NCI-H2196 treated with DMSO at 0.1 percent for 48 hours (cell line): ENCODE data around the gene TCEAL9.
A peak's percentile ranks its signal among the peaks of the same experiment; 100 is the strongest.
"Not testable (repeated sequence)": the region's sequence is repeated elsewhere in the genome, so short reads cannot be mapped to it uniquely, and the experiment has no call there.

Experiments
- DNase-seq: peaks from one replicate; lab custom pipeline; 2025; ENCODE audit not compliant: unreplicated experiment; lab: John Stamatoyannopoulos, UW

The TCEAL9 gene

DNA sequence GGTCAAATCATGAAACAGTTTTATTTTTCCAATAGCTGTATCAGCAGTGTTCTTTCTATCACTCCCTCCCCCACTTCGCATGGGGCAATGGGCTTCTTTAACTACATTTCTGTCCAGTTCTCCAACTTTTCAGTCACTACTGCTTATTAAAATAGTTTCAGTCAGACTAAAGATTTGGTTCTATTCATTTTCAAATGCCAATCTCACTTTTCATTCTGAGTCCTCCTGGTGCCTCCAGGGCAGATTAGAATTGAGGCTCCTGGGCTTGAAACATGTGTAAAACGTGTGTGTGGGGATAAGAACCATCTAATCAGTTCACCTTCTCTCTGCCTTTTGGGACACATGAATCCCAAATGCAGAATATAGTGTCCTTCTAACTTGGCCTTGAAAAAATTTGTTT is 16.6 kb downstream of the TCEAL9 start:
- no peak for DNase-seq

- DNase-seq = no peak
These were observed 17.3 kb downstream of the TCEAL9 start for GRCh38 chrX:103373581-103373980.

- peak; percentile 11 for DNase-seq
These were observed 20.0 kb downstream of the TCEAL9 start, which contains the start of gene BEX3 for GRCh38 chrX:103376118-103376978. BEX3 (plus strand) TSS chrX:103376538; CDS start chrX:103377522, 984 bp downstream.

DNA sequence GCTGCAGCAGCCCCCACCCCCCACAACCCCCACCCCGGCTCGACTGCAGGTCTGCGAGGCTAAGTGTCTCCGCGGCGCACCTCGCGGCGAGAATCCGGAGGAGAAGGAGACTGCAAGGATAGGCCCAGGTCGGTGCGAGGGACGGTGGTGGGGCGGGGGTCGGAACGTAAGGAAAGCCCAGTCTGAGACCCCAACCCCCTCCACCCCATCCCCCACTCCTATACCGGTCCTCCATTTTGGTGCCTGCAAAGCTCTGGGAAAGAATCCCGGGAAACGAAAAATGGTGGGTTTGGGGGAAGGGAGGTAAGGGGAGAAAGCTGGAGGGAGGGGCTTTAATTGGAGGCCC is 20.6 kb downstream of the TCEAL9 start:
- DNase-seq = peak; percentile 0

DNA sequence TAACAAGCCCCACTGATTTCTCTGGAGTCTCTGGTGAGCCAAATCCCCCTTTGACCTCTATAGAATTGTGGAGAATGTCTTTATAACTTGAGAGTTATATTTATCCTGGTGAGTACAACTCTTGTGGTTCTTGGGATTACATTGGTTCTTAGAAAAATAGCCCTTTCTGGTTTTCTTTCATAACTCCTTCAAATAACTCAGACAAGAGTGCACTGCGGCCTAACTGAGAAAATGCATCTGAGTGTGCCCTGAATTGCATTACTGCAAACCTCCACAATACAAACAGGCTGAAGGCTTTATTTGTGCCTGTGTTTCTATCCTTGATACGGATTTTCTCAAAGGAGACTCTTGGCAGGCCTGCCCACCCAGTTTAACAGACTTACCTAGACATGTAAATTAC is 22.7 kb downstream of the TCEAL9 start:
- no peak for DNase-seq

- no peak for DNase-seq
These were observed 26.6 kb downstream of the TCEAL9 start for GRCh38 chrX:103382877-103383276.

GRCh38 chrX:103384672-103385071 is 28.4 kb downstream of the TCEAL9 start:
- no peak for DNase-seq

DNA sequence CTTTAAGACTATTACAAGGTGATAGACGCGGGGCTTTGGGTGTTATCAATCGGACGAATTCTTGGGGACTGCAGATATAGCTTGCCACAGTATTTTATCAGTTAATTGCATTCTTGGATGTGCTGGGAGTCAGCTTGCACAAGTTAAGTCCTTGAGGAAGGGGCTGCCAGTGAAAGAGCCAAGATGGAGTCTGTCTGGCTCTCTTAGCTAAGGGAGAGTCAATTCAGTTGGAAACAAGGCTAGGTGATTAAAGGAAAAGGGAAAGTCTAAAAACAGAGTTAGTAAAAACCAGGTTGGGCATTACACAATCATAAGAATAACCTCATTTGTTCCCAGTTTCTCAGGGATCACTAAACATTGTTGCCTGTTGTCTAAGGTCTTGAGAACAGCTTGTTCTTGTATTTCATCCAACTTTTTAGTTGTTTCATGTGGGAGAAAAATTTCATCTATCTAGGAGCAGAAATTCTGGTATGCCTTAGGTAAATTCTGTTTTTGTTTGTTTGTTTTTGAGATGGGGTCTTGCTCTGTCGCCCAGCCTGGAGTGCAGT is 29.1 kb downstream of the TCEAL9 start:
- DNase-seq = not testable (repeated sequence)

DNA sequence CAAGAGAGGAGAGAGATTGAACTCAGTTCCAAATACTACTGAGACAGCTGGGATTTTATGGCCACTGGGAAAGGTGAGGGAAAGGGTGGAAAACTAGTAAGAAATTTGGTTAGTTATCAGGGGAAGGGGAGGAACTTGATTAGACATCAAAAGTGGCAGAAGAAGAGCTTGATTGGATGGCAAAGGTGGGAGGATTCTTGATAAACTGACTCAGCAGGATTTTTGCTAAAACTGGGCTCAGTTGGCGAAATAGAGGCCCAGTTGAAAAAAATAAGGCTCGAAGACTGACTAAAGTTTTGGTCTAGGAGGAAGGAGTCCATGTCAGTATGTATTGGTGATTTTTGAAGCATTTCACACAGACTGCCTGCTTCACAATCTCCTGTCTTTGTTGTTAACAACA is 30.0 kb downstream of the TCEAL9 start:
- no peak for DNase-seq

- no peak for DNase-seq
These were observed 37.2 kb downstream of the TCEAL9 start for GRCh38 chrX:103393487-103393886.

- DNase-seq = no peak
These were observed 39.9 kb downstream of the TCEAL9 start for GRCh38 chrX:103396186-103396585.

DNA sequence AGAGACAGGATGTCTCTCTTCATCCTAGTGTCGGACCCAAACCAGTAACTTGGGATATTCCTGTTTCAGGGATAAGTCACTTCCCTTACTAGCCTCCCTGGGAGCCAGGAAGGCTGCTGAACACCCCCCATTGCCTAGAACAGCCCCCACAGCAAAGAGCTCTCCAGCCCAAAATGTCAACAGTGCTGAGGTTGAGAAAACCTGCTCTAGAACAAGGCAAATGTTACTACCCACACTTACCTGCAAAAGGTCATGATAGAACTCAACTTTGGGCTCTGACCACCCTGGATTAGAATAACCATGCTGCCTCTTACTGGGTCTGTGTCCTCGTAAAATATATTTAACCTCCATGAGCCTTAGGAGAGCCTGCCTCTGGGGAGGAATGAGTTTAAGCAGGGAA is 40.4 kb downstream of the TCEAL9 start:
- DNase-seq = no peak

DNA sequence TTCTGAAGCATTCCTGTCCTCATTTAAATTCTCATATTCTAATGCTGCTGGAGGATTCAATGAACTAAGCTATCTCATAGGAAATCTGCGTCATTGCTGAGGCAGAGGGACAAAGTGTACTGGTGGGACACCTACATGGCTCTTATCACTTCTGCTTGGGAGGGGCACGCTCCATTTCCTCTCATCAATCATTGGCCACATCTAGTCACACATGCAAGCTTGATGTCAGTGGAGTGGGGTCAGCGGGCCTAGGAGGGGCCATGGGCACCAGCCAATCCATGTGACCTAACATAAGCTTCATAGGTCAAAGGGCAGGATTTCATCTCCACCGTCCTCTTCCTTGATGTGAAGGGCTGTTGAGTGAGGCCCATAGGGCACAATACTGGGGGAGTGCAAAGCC is 41.4 kb downstream of the TCEAL9 start:
- no peak for DNase-seq

DNA sequence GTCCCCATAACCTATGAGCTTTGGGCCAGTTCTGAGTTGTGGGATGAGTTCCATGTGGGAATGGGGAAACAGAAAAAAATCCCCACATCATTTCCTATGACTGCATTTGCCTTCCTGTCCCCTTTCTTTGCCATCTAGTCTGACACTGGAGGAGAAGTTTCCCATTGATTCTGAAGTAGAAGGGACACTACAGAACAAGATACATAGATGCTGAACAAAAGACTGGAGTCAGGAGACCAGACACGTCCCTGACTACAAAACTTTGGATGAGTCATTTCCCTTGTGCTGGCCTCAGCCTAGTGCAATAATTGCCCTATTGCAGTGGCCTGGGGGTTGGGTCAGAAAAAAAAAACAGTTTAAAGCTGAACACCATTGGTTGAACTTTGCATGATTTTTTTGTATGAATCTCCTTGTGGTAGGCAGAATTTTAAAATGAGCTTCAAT is 42.1 kb downstream of the TCEAL9 start:
- DNase-seq = no peak

GRCh38 chrX:103399744-103400143 is 43.4 kb downstream of the TCEAL9 start:
- DNase-seq = no peak

GRCh38 chrX:103400931-103401330 is 44.6 kb downstream of the TCEAL9 start:
- no peak for DNase-seq

GRCh38 chrX:103404231-103405008 is 48.1 kb downstream of the TCEAL9 start:
- peak; percentile 32 for DNase-seq

DNA sequence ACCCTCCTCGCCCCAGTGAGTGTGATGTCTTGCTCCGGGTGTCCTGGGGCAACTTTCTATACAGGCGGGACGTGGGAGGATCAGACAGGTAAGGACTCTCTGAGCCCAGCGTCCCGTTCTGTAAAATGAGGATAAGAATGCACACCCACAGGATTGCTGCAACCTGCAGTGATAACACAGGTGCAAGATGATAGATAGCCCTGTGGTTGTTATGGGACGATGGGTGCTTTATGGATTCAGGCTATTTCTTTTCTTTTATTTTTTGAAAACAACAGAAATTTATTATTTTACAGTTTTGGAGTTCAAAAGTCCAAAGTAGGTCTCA is 48.7 kb downstream of the TCEAL9 start:
- no peak for DNase-seq

DNA sequence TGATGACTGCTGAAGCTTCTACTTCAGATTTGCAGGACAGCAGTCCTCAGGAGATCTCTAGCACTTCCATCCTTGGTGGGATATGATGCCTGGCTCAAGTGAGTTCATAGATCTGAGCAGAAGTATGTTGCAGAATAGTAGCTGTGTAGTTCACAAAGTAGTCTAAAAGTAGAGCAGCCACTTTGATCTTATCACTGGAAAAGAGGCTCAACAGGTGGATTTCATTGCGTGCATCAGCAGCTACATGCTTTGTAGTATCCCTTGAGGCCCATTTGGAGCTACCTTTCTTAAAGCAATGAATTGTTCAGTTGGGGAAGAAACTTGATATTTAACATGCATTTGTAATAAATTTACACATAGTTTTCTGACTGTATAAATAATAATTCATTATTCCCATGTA is 50.0 kb downstream of the TCEAL9 start:
- DNase-seq = no peak

DNA sequence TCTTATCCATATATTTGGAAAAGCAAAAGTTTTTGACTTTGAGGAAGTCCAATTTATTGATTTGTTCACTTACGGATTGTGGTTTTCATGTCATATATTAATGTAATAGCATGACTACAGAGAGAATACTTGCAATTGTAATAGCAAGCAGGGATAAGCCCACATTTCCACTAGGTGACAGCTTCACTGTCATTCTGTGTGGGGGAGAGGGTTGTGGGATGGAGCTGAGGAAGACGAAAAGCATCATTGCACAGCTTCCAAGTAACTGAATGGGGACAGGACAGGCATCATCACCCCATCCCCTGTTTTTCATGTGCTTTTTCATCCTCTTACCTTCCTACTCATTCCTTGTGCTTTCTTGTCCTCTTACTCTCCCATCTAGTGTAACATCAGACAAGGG is 51.5 kb downstream of the TCEAL9 start:
- DNase-seq = no peak
